Chondrocyte (in vitro differentiated cells): Measurements from ENCODE around the gene ERG. TPM values are rescaled to one million over a fixed set of nuclear protein-coding genes. Genes with fewer than 3 reads are reported as not detected.
A peak's percentile ranks its signal among the peaks of the same experiment; 100 is the strongest.

Source experiments
- DNase-seq: peaks from one replicate; pipeline ENCODE4 v3.0.0; 2021; ENCODE audit warnings: mixed read lengths, low spot score
- H3K27ac Mint-ChIP-seq: one replicate; pipeline ENCODE4 v1.8.0; 2021; ENCODE audit warnings: mild to moderate bottlenecking, moderate library complexity, mixed read lengths; ENCODE audit not compliant: unreplicated experiment
- H3K27me3 Mint-ChIP-seq: 2 replicates; pipeline ENCODE4 v1.8.0; 2021; ENCODE audit warnings: low read depth, mixed read lengths
- H3K36me3 Mint-ChIP-seq: 2 replicates; pipeline ENCODE4 v1.8.0; 2021; ENCODE audit warnings: low read depth, mixed read lengths
- H3K4me1 Mint-ChIP-seq: 2 replicates; pipeline ENCODE4 v1.8.0; 2021; ENCODE audit warnings: low read depth, mild to moderate bottlenecking, mixed read lengths
- H3K4me3 Mint-ChIP-seq: one replicate; pipeline ENCODE4 v1.8.0; 2021; ENCODE audit warnings: mild to moderate bottlenecking, moderate library complexity, mixed read lengths; ENCODE audit not compliant: unreplicated experiment
- H3K9me3 Mint-ChIP-seq: 2 replicates; pipeline ENCODE4 v1.8.0; 2021; ENCODE audit warnings: low read depth, mixed read lengths
- total RNA-seq: library from RNA; stranded (reverse); gene quantifications from 3 replicates; pipeline ENCODE4 v1.2.1, GENCODE V29; 2021
- TF ChIP-seq, protein P1 (sequence below): fragments of 200-600 bp; sonication (generic); IDR thresholded peaks from 2 replicates; pipeline ENCODE4 v1.5.0; 2021; ENCODE audit warnings: antibody characterized with exemption, mild to moderate bottlenecking, moderate library complexity

ERG gene
- total RNA-seq, 1 donor from 2014 or later = 33.4 TPM

DNA sequence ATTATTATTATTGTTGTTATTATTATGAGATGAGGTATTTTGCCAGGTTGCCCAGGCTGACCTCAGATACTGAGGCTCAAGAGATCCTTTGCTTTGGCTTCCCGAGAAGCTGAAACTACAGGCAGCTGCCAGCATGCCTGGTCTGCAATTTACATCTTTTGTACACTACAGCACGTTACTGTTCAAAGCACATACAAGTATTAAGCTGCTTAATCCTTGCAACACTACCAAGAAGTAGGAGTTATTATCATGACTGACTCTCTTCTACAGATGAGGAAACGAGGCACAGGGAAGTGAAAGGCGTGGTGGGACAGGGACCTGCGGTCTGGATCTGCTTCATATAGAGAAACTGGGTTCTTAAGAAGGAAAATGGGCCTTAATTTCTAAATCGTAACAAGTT lies 11.6 kb downstream of the ERG start:
- Mint-ChIP-seq H3K4me1 (peaks cover 75% of the 10 kb centered on the region), H3K9me3 (peaks cover 3% of the 10 kb centered on the region), H3K27me3 (no peaks in the 10 kb centered on the region), H3K4me3 (no peak overlapping the region), H3K36me3 (peaks cover 4% of the 10 kb centered on the region), H3K27ac (peak overlapping the region; percentile 89)
- TF ChIP-seq, protein P1, sequence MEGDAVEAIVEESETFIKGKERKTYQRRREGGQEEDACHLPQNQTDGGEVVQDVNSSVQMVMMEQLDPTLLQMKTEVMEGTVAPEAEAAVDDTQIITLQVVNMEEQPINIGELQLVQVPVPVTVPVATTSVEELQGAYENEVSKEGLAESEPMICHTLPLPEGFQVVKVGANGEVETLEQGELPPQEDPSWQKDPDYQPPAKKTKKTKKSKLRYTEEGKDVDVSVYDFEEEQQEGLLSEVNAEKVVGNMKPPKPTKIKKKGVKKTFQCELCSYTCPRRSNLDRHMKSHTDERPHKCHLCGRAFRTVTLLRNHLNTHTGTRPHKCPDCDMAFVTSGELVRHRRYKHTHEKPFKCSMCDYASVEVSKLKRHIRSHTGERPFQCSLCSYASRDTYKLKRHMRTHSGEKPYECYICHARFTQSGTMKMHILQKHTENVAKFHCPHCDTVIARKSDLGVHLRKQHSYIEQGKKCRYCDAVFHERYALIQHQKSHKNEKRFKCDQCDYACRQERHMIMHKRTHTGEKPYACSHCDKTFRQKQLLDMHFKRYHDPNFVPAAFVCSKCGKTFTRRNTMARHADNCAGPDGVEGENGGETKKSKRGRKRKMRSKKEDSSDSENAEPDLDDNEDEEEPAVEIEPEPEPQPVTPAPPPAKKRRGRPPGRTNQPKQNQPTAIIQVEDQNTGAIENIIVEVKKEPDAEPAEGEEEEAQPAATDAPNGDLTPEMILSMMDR = no peak
- no peak for DNase-seq

DNA sequence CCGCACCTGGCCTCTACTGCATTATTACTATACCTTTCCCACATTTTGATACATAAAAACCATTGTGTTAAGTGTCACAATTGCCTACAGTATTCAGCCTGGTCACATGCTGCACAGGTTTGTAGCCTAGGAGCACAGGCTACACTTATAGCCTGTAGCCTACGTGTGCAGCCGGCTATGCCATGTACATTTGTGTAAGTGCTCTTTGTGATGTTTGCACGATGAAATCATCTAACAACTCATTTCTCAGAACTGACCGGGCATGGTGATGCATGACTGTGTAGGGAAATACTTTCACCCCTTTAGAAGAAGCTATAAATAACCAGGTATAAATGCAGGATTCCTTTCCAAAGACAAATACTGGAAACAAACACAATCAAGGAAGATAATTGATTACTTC lies 12.1 kb downstream of the ERG start:
- no peak for DNase-seq
- Mint-ChIP-seq H3K36me3 (peaks cover 4% of the 10 kb centered on the region), H3K4me1 (peaks cover 72% of the 10 kb centered on the region), H3K27me3 (no peaks in the 10 kb centered on the region), H3K9me3 (peaks cover 3% of the 10 kb centered on the region), H3K27ac (peak overlapping the region; percentile 89), H3K4me3 (peak overlapping the region; percentile 23)
- TF ChIP-seq, protein P1 = no peak

DNA sequence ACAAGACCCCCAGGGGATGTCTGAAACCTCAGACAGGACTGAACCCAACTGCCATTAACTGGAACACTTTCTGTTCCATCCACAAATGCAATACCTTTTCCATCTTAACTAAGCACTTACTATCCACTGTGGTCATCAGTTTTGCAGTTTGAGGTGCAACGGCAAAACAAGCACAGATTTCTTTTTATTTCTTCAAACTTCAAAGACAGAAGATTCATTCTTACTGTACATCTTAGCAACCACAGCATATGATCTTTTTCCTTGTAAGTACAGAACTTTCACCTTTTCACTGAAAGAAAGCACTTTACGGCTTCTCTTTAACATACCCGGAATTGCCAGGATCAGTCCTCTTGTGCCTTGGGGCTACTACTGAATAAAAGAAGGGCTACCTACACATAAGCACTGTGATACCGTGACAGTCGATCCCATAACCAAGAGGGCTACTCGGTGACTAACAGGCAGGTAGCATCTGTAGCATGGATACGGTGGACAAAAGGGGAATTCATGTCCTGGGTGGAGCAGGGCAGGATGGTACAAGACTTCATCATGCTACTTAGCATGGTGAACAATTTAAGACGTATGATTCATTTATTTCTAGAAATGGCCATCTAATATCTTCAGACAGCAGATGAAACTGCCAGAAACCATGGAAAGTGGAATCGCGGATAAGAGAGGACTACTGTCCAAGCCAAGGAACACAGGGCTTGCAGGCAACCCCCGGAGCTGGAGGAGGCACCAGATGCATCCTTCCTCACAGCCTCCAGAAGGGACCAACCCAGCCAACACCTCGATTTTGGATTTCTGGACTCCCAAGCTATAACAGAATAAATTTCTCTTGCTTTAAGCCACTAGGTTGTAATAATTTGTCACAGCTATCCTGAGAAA lies 18.4 kb downstream of the ERG start:
- TF ChIP-seq, protein P1 = no peak
- H3K9me3 Mint-ChIP-seq = peaks cover 3% of the 10 kb centered on the region
- H3K4me3 Mint-ChIP-seq = no peak overlapping the region
- DNase-seq = no peak
- peaks cover 44% of the 10 kb centered on the region for H3K4me1 Mint-ChIP-seq
- no peak overlapping the region for H3K27ac Mint-ChIP-seq
- H3K36me3 Mint-ChIP-seq = peaks cover 1% of the 10 kb centered on the region
- no peaks in the 10 kb centered on the region for H3K27me3 Mint-ChIP-seq

DNA sequence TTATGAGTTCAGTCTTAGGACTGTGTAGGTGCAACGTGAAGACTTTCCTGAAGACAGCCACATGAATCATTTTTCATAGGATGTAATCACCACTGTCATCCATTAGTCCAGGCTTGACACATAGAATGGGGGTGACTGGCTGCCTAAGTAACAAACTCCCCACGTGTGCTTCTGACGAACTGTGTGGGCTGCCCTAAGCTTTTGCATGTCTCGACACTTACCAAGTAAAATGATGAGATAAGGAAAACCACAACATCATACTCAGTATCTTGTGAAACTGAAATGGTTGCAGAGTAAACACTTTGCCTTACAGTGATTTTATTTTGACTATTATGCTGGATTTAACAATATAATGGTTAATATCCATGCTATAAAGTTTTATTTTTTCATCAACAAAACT lies 19.5 kb downstream of the ERG start:
- H3K4me1 Mint-ChIP-seq = peaks cover 43% of the 10 kb centered on the region
- TF ChIP-seq, protein P1 = no peak
- H3K9me3 Mint-ChIP-seq = no peaks in the 10 kb centered on the region
- DNase-seq = no peak
- H3K27ac Mint-ChIP-seq = no peak overlapping the region
- no peaks in the 10 kb centered on the region for H3K27me3 Mint-ChIP-seq
- no peak overlapping the region for H3K4me3 Mint-ChIP-seq
- no peaks in the 10 kb centered on the region for H3K36me3 Mint-ChIP-seq

DNA sequence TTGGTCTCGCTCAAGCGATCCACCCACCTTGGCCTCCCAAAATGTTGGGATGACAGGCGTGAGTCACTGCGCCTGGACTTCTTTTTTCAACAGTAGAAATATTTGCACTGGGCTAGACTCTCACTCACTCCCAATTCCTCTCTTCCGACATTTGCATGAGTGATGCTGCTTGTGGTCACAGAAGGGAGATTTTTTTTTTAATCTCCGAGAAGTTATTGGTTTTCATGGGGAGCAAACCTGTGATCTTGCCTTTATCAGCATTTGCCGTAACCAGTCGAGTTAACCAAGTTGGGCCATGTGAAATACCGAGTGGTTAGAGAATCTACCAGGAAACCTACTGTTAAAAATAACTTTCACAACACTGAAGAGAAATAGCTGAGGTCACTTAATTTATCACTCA lies 21.1 kb downstream of the ERG start:
- H3K27me3 Mint-ChIP-seq = no peaks in the 10 kb centered on the region
- DNase-seq = no peak
- TF ChIP-seq, protein P1 = no peak
- H3K36me3 Mint-ChIP-seq = peaks cover 3% of the 10 kb centered on the region
- H3K27ac Mint-ChIP-seq = no peak overlapping the region
- H3K9me3 Mint-ChIP-seq = no peaks in the 10 kb centered on the region
- H3K4me3 Mint-ChIP-seq = no peak overlapping the region
- H3K4me1 Mint-ChIP-seq = peaks cover 45% of the 10 kb centered on the region
